Kidney (tissue), 14 donors: ENCODE data around the gene TLE1. TPM values are rescaled to one million over a fixed set of nuclear protein-coding genes. Genes with fewer than 3 reads are reported as not detected.

Source experiments
- DNase-seq, 5 donors: peaks; one replicate each; pipeline ENCODE4 v3.0.0-alpha.2; 2013 to 2020
- FAIRE-seq: peaks from 2 replicates; lab custom pipeline; 2012; peaks lifted over from hg19 to GRCh38; lab: Jason Lieb, UNC
- H3K27ac ChIP-seq, 2 donors: one replicate each; pipeline ENCODE4 v1.7.0; 2013; ENCODE audit warnings: low read depth in 2 of 2, low read length in 2 of 2, inconsistent platforms in 1 of 2
- H3K27me3 ChIP-seq: one replicate; pipeline ENCODE4 v1.7.1; 2013; ENCODE audit warnings: low read length, inconsistent platforms; ENCODE audit not compliant: control insufficient read depth, insufficient read depth
- H3K36me3 ChIP-seq, 3 donors: one replicate each; pipeline versions ENCODE4 v1.7.0 to v1.7.1; 2013; ENCODE audit warnings: low read length in 3 of 3, control low read depth in 1 of 3, inconsistent platforms in 1 of 3; ENCODE audit not compliant: insufficient read depth in 3 of 3, control insufficient read depth in 2 of 3
- H3K4me1 ChIP-seq, 3 donors: one replicate each; pipeline versions ENCODE4 v1.7.0 to v1.7.1; 2013; ENCODE audit warnings: low read length in 3 of 3, inconsistent platforms in 1 of 3, low read depth in 1 of 3; ENCODE audit not compliant: control insufficient read depth in 2 of 3, insufficient read depth in 2 of 3
- H3K4me3 ChIP-seq, 3 donors: one replicate each; pipeline versions ENCODE4 v1.7.0 to v1.8.1; 2013; ENCODE audit warnings: low read length in 3 of 3, control low read depth in 1 of 3, inconsistent platforms in 1 of 3
- H3K9ac ChIP-seq, 3 donors: one replicate each; pipeline versions ENCODE4 v1.7.0 to v1.7.1; 2013; ENCODE audit warnings: low read length in 3 of 3, control low read depth in 1 of 3, inconsistent platforms in 1 of 3
- H3K9me3 ChIP-seq, 3 donors: one replicate each; pipeline versions ENCODE4 v1.7.0 to v1.7.1; 2013; ENCODE audit warnings: low read length in 3 of 3, control low read depth in 1 of 3, inconsistent platforms in 1 of 3; ENCODE audit not compliant: control insufficient read depth in 2 of 3, insufficient read depth in 1 of 3
- intact Hi-C: fragments of 100-400 bp; cut with DNase I; formaldehyde crosslinking; loops from one replicate; pipeline ENCODE4 v1.11.1; 2022
- polyA plus RNA-seq: library from polyadenylated mRNA; stranded (reverse); fragments of 350-450 nt; fragmentation: Illumina TruSeq; extraction: RNeasy Lipid Tissue Mini Kit (QIAGEN cat#74804); gene quantifications from one replicate; pipeline ENCODE4 v1.2.3, GENCODE V29; 2014; ENCODE audit warnings: low read depth, low replicate concordance; ENCODE audit not compliant: insufficient read depth
- total RNA-seq: library from RNA; stranded (reverse); fragmentation: NEBNext Ultra II Directional; extraction: Animal tissue kit (Norgen Biotek cat#: 25700); gene quantifications from one replicate; pipeline ENCODE4 v1.2.1, GENCODE V29; 2021
- TF ChIP-seq, protein P1 (sequence below): IDR thresholded peaks from 3 replicates; pipeline ENCODE4 v1.5.1; 2012; ENCODE audit warnings: mild to moderate bottlenecking, moderate library complexity, borderline replicate concordance; ENCODE audit not compliant: insufficient read depth; ENCODE audit errors: extremely low read depth
- donor health status: control.
- donor health status: control.
- donor health status: control.
- donor health status: control.
- donor health status: control.
- donor health status: DM: yes; HTN: yes; CAD: no.
- donor health status: Normal renal cell carcinoma (clear cell type).

TLE1 gene
- total and polyA plus RNA-seq, 2 donors from 2014 or later, result 10.8 to 52.5 TPM

- no peak for FAIRE-seq
- H3K9ac ChIP-seq, result no peak overlapping the region
- H3K9me3 ChIP-seq, result no peaks in the 10 kb centered on the region
- DNase-seq, result peak in 1 of 5 donors; percentile 30
- no peaks in the 10 kb centered on the region for H3K36me3 ChIP-seq
- intact Hi-C loops, result no loop called here
- no peak overlapping the region for H3K27ac ChIP-seq
- TF ChIP-seq, protein P1, sequence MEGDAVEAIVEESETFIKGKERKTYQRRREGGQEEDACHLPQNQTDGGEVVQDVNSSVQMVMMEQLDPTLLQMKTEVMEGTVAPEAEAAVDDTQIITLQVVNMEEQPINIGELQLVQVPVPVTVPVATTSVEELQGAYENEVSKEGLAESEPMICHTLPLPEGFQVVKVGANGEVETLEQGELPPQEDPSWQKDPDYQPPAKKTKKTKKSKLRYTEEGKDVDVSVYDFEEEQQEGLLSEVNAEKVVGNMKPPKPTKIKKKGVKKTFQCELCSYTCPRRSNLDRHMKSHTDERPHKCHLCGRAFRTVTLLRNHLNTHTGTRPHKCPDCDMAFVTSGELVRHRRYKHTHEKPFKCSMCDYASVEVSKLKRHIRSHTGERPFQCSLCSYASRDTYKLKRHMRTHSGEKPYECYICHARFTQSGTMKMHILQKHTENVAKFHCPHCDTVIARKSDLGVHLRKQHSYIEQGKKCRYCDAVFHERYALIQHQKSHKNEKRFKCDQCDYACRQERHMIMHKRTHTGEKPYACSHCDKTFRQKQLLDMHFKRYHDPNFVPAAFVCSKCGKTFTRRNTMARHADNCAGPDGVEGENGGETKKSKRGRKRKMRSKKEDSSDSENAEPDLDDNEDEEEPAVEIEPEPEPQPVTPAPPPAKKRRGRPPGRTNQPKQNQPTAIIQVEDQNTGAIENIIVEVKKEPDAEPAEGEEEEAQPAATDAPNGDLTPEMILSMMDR, result no peak
- H3K4me3 ChIP-seq, result no peak overlapping the region
- no peaks in the 10 kb centered on the region for H3K27me3 ChIP-seq
- H3K4me1 ChIP-seq, result peaks cover 0 to 7% (median 0%) of the 10 kb centered on the region in 3 donors
These were observed 66.7 kb downstream of the TLE1 start for GRCh38 chr9:81622471-81623255.

- Histone ChIP-seq H3K27me3 (no peaks in the 10 kb centered on the region), H3K27ac (no peak overlapping the region), H3K4me1 (peaks cover 0 to 7% (median 0%) of the 10 kb centered on the region in 3 donors), H3K9ac (no peak overlapping the region), H3K9me3 (no peaks in the 10 kb centered on the region), H3K36me3 (no peaks in the 10 kb centered on the region), H3K4me3 (no peak overlapping the region)
- FAIRE-seq, result no peak
- peak in 4 of 5 donors; percentile 55 to 70 (median 67) for DNase-seq
- TF ChIP-seq, protein P1, result no peak
- intact Hi-C loops, result no loop called here
These were observed 67.5 kb downstream of the TLE1 start for GRCh38 chr9:81621785-81622259.

DNA sequence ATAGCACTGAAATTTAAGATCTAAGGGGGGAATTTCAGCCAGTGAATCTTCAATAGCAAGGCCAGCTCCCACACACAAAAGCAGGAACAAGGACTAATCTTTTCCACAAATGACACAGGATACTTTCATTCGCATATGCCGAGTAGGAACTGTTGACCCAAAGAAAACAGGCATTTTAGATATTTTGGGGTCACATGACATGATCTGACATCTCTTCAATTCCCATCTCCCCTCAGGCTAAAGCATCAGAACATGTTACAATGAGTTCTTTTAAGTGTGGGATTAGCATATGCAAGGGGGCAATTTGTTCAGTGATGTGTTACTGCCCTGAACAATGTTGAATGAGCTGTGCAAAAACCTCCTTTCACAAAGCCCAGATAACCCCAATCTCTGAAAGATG lies 68.2 kb downstream of the TLE1 start:
- no peak for FAIRE-seq
- Histone ChIP-seq H3K27ac (no peak overlapping the region), H3K27me3 (no peaks in the 10 kb centered on the region), H3K9ac (no peak overlapping the region), H3K4me3 (no peak overlapping the region), H3K9me3 (no peaks in the 10 kb centered on the region), H3K4me1 (peaks cover 0 to 7% (median 0%) of the 10 kb centered on the region in 3 donors), H3K36me3 (no peaks in the 10 kb centered on the region)
- DNase-seq, result peak in 2 of 5 donors; percentile 53 to 58
- TF ChIP-seq, protein P1, result no peak
- intact Hi-C loops, result no loop called here
